VCaP (cell line): Measurements from ENCODE around the gene JADE2.
A peak's percentile ranks its signal among the peaks of the same experiment; 100 is the strongest.
"Not testable (repeated sequence)": the region's sequence is repeated elsewhere in the genome, so short reads cannot be mapped to it uniquely, and the experiment has no call there.

ENCODE experiments used
- H3K27ac ChIP-seq: fragments of 450-650 bp; 2 replicates; pipeline ENCODE4 v1.5.1; 2017
- TF ChIP-seq, protein P1 (sequence below): fragments of 450-650 bp; conservative IDR thresholded peaks from 2 replicates; pipeline ENCODE4 v1.5.1; 2017; ENCODE audit warnings: mild to moderate bottlenecking, moderate library complexity

Gene JADE2

DNA sequence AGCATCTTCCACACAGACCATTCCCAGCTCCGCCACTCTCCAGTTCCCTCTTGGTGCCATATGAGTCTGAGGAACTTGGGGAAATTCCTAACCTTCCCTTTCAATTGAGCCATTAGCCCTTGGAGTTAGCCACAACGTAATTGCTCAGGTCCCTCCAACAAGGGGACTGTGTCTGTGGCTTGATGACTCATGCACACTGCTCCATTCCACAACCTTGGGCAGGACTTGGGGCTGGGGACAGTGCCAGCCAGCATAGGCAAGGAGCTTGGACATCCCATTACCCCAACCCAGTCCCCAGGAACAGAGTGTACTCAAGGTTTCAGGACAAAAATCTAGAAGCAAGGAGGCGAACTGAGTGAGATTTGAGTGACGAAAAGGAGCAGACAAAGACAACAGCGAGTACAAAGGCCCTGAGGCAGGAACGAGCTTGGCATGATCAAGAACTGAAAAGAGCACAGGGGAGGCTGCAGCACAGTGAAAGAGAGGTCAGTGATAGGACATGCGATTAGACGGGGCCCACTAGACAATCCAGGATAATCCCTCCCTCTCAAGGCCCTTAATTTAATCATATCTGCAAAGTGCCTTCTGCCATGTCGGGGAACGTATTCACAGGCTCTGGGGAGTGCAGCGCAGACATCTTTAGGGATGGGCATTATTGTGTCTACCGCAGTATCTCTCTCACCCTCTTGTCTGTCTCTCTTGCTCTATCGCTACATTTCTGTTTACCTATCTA, 16.0 kb upstream of the JADE2 start:
- H3K27ac ChIP-seq = no peak overlapping the region
- TF ChIP-seq, protein P1, sequence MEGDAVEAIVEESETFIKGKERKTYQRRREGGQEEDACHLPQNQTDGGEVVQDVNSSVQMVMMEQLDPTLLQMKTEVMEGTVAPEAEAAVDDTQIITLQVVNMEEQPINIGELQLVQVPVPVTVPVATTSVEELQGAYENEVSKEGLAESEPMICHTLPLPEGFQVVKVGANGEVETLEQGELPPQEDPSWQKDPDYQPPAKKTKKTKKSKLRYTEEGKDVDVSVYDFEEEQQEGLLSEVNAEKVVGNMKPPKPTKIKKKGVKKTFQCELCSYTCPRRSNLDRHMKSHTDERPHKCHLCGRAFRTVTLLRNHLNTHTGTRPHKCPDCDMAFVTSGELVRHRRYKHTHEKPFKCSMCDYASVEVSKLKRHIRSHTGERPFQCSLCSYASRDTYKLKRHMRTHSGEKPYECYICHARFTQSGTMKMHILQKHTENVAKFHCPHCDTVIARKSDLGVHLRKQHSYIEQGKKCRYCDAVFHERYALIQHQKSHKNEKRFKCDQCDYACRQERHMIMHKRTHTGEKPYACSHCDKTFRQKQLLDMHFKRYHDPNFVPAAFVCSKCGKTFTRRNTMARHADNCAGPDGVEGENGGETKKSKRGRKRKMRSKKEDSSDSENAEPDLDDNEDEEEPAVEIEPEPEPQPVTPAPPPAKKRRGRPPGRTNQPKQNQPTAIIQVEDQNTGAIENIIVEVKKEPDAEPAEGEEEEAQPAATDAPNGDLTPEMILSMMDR = no peak

DNA sequence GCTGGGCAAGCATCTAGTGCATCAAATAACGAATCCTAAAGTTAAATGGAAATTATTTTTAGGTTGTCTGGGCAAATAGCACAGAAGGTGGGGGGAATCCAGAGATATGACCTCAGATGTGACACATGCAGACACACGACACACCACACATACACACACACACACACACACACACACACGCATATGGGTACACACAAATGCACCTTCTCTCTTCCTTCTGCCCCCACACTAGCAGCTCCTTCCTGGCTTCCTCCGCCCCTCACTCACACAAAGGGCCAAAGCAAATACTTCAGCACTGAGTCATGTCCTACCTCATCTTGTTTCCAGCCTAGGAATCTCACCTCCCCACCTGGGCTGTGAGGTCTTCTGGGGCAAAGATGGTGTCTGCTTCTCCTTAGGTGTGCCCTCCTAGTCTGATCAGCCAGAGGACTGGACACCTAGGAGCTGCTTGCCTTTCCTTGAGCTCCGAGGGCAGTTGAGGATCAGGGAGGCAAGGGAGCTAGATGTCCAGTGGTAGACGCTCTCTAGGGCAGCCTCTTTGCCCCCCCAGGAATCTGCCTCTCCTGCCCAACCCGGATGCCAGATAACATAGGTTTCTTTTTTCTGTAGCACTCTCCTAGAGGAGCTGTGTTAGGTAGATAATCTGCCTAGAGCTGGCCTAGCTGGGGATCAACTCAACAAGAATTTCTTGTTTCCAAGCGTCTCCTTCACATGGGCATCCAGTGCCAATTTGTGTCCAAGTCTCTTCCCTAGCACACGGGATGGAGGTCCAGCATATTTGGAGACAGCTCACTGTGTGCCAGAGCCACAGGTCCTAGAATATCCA, 14.3 kb upstream of the JADE2 start:
- TF ChIP-seq, protein P1 = no peak
- no peak overlapping the region for H3K27ac ChIP-seq

DNA sequence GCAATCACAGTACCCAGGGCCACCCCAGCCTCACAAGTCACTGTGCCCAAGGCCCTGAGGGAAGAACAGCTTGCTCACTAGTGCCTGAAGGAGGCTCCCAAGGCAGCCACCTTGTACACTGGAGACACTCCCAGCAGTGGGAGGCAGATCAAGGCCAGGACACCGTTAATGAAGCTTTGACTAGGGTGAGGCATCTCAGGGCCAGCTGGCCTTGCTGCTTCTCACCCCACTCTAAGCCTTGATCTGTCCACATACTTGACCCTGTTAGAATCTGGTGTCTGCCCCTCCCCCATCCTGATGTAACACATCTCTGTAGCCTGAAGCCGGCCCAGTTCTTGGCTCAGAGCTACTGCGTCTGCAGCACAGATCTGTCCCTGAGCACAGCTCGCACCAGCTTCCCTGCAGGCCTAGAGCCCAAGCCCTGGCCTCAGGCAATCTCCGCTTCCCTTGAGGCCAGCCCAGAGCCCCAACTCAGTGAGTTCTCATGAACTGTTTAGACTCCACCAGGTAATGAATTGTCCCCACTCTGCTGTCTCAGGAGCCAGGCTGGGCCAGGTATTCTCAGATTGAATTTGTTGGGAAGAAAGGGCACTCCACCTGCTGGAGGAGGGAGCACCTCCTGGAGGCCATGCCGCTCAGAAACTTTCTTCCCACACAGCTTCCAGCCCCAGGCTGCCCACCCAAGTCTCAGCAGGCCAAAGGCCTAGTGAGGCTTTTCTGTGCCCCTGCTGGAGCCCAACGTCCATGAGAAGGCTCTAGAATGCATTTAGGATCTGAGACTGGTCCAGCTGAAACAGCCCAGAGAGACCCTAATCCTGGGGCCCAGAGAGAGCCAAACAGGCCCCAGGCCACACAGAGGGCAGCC, 13.4 kb upstream of the JADE2 start:
- TF ChIP-seq, protein P1 = peak; percentile 49
- H3K27ac ChIP-seq = no peak overlapping the region

DNA sequence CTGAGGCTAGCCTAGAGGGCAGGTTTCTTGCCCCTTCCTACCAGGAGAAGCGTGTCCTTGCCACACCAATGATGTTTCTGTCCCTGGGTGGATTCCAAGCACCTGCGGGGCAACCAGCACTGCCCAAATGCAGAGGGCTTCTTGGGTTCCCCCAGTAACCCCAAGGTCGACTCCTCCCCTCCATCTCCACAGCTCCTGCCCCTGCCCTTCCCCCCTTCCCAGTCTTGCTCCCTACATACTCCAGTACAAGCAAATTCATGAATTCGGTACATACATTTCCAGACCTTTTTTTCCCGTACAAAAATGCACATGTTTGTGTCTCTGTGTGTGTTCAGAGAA, 12.8 kb upstream of the JADE2 start:
- no peak overlapping the region for H3K27ac ChIP-seq
- TF ChIP-seq, protein P1 = no peak

DNA sequence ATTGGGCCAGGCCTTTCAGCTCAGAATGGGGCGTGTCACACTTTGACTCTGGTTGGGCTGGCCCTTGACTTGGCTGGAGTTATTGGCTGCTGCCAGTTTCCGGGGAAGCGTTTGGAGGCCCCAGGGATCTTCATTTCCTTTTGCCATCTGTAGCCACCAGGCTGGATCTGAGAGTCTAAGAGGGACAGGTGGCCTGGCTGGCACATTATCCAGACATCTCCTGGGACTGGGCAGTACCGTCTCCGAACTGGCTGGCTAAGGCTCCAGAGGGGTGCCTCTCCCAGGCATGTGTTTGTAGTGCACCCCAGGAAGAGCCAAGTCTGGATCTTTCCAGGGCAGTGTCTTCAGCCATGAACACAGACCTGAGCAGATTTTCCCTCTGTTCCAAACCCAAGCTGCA, 9.7 kb upstream of the JADE2 start:
- H3K27ac ChIP-seq = no peak overlapping the region
- TF ChIP-seq, protein P1 = no peak

DNA sequence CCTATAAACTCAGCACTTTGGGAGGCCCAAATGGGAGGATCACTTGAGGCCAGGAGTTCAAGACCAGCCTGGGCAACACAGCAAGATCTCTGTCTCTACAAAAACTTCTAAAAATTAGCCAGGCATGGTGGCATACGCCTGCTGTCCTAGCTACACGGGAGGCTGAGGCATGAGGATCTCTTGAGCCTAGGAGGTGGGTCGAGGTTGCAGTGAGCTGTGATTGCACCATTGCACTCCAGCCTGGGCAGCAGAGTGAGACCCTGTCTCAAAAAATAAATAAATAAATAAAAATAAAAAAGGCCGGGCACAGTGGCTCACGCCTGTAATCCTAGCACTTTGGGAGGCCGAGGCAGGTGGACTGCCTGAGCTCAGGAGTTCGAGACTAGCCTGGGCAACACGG, 8.5 kb upstream of the JADE2 start:
- H3K27ac ChIP-seq = not testable (repeated sequence)

DNA sequence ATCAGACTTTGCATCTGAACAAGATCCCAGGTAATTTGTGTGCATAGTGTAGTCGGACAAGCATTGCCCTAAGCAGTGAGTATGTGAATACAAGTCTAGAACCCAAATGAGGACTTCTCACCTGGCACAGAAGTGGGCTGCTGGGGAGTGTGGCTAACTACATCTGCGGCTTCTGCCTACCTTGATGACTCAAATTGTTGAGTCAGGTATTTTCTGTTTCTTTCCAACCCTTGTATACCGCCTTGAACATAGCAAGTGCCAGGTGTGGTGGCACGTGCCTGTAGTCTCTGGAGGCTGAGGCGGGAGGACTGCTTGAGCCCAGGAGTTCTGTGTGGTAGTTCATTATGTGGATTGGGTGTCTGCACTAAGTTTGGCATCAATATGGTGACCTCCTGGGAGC, 7.9 kb upstream of the JADE2 start:
- no peak overlapping the region for H3K27ac ChIP-seq
- TF ChIP-seq, protein P1 = no peak
